ENCODE measurements around the gene ZNF618. TPM values are rescaled to one million over a fixed set of nuclear protein-coding genes. Genes with fewer than 3 reads are reported as not detected.
A peak's percentile ranks its signal among the peaks of the same experiment; 100 is the strongest.

Gene ZNF618
- total RNA-seq, 1 experiment from 2014 or later = 4.2 TPM

GRCh38 chr9:113993838-113994540 is 117.9 kb downstream of the ZNF618 start:
- peak; percentile 37; the same call in 1 of the 2 replicates for ATAC-seq
- TF ChIP-seq EZH2 (IDR thresholded peaks at IDR 0.05; ENCODE audit: low read length, unreplicated experiment) (no peak), CTCF (conservative IDR thresholded peaks at IDR 0.05; ENCODE audit: low read depth, low read length) (no peak), EZH2phosphoT487 (IDR thresholded peaks at IDR 0.05; ENCODE audit: borderline replicate concordance, low read length) (no peak)
- Histone ChIP-seq H3K4me2 (ENCODE audit: low read length) (no peak overlapping the region), H3K9me2 (replicated peaks; ENCODE audit: low read length) (no peaks in the 10 kb centered on the region), H3K27ac (ENCODE audit: low read length) (no peak overlapping the region), H4K20me1 (ENCODE audit: low read length) (no peaks in the 10 kb centered on the region), H3K4me1 (ENCODE audit: insufficient read depth, low read length) (no peaks in the 10 kb centered on the region), H3K9ac (ENCODE audit: low read length) (no peak overlapping the region), H3K27me3 (ENCODE audit: low read length) (no peaks in the 10 kb centered on the region), H3K9me3 (ENCODE audit: low read length) (no peaks in the 10 kb centered on the region), H2AFZ (ENCODE audit: low read length) (no peak overlapping the region), H3K4me3 (ENCODE audit: low read length) (no peak overlapping the region), H3K79me2 (ENCODE audit: low read length) (no peaks in the 10 kb centered on the region), H3F3A (ENCODE audit: low read length, unreplicated experiment) (no peaks in the 10 kb centered on the region), H3K36me3 (ENCODE audit: low read depth, low read length) (no peaks in the 10 kb centered on the region)
- ChIA-PET CTCF (no interaction called here), POLR2A (ENCODE audit: unreplicated experiment) (no interaction called here)
- intact Hi-C loops (cut with micrococcal nuclease) = no loop called here
- DNase-seq = peak; percentile 5
- no TSS peak for BruUV-seq (replicated peaks)

- BruUV-seq (replicated peaks) = no TSS peak
- H3K9ac ChIP-seq (ENCODE audit: low read length) = no peak overlapping the region
Measured at GRCh38 chr9:113995401-113995800, 119.3 kb downstream of the ZNF618 start.

More at GRCh38 chr9:113995401-113995800, 119.3 kb downstream of the ZNF618 start:
- DNase-seq (no peak), ATAC-seq (no peak)
- intact Hi-C loops (cut with micrococcal nuclease) = no loop called here
- H3K27me3 ChIP-seq (ENCODE audit: low read length) = no peaks in the 10 kb centered on the region
- H3K4me1 ChIP-seq (ENCODE audit: insufficient read depth, low read length) = no peaks in the 10 kb centered on the region
- no peaks in the 10 kb centered on the region for H3F3A ChIP-seq (ENCODE audit: low read length, unreplicated experiment)
- H3K27ac ChIP-seq (ENCODE audit: low read length) = no peak overlapping the region
- H3K79me2 ChIP-seq (ENCODE audit: low read length) = no peaks in the 10 kb centered on the region
- H4K20me1 ChIP-seq (ENCODE audit: low read length) = no peaks in the 10 kb centered on the region
- H3K9me2 ChIP-seq (replicated peaks; ENCODE audit: low read length) = no peaks in the 10 kb centered on the region
- CTCF ChIA-PET = no interaction called here
- no peaks in the 10 kb centered on the region for H3K36me3 ChIP-seq (ENCODE audit: low read depth, low read length)
- H3K4me2 ChIP-seq (ENCODE audit: low read length) = no peak overlapping the region
- no peaks in the 10 kb centered on the region for H3K9me3 ChIP-seq (ENCODE audit: low read length)
- H3K4me3 ChIP-seq (ENCODE audit: low read length) = no peak overlapping the region
- no peak for TF ChIP-seq EZH2phosphoT487 (IDR thresholded peaks at IDR 0.05; ENCODE audit: borderline replicate concordance, low read length)
- TF ChIP-seq CTCF (conservative IDR thresholded peaks at IDR 0.05; ENCODE audit: low read depth, low read length) = no peak
- TF ChIP-seq EZH2 (IDR thresholded peaks at IDR 0.05; ENCODE audit: low read length, unreplicated experiment) = no peak
- POLR2A ChIA-PET (ENCODE audit: unreplicated experiment) = no interaction called here
- no peak overlapping the region for H2AFZ ChIP-seq (ENCODE audit: low read length)

Measured in PC-3 (cell line).